Measurements from ENCODE around the gene TMIGD1. TPM values are rescaled to one million over a fixed set of nuclear protein-coding genes. Genes with fewer than 3 reads are reported as not detected.

TMIGD1 gene
- total and polyA plus RNA-seq, 2 of the 13 experiments (the other 11 are each of a cell fraction or from before 2014, with no cell fraction given): not detected

DNA sequence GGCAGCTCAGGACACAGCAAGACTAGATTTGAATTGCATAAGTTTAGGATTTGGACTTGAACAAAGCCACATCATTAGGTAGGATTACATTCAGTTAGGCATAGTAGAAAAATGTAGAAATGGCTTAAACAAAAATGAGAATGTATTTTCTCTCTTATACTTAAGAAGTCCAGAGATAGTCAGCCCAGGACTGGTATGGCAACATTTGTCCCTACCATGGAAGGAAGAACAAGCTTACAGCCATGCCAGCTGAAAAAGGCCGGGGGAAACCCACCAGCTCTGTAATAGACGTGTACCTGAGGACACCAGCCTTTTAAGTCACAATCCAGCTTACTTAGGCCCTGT lies 11.2 kb upstream of the TMIGD1 start (continued):
- TF ChIP-seq ZKSCAN8 (CRISPR knock-in tag; IDR thresholded peaks at IDR 0.05; ENCODE audit: borderline replicate concordance): no peak
- TF ChIP-seq ZNF430 (CRISPR knock-in tag; IDR thresholded peaks at IDR 0.05): no peak
- no peak for TF ChIP-seq ZNF766 (CRISPR knock-in tag; IDR thresholded peaks at IDR 0.05; ENCODE audit: borderline replicate concordance)
- TF ChIP-seq, protein P1, sequence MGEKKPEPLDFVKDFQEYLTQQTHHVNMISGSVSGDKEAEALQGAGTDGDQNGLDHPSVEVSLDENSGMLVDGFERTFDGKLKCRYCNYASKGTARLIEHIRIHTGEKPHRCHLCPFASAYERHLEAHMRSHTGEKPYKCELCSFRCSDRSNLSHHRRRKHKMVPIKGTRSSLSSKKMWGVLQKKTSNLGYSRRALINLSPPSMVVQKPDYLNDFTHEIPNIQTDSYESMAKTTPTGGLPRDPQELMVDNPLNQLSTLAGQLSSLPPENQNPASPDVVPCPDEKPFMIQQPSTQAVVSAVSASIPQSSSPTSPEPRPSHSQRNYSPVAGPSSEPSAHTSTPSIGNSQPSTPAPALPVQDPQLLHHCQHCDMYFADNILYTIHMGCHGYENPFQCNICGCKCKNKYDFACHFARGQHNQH (CRISPR knock-in tag; IDR thresholded peaks at IDR 0.05): 0 out of 2 replicates have a peak, but pooled peaks have one; percentile 15
- TF ChIP-seq, protein P2, sequence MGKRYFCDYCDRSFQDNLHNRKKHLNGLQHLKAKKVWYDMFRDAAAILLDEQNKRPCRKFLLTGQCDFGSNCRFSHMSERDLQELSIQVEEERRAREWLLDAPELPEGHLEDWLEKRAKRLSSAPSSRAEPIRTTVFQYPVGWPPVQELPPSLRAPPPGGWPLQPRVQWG (CRISPR knock-in tag; IDR thresholded peaks at IDR 0.05; ENCODE audit: borderline replicate concordance, low read depth): no peak
- TF ChIP-seq, protein P3, sequence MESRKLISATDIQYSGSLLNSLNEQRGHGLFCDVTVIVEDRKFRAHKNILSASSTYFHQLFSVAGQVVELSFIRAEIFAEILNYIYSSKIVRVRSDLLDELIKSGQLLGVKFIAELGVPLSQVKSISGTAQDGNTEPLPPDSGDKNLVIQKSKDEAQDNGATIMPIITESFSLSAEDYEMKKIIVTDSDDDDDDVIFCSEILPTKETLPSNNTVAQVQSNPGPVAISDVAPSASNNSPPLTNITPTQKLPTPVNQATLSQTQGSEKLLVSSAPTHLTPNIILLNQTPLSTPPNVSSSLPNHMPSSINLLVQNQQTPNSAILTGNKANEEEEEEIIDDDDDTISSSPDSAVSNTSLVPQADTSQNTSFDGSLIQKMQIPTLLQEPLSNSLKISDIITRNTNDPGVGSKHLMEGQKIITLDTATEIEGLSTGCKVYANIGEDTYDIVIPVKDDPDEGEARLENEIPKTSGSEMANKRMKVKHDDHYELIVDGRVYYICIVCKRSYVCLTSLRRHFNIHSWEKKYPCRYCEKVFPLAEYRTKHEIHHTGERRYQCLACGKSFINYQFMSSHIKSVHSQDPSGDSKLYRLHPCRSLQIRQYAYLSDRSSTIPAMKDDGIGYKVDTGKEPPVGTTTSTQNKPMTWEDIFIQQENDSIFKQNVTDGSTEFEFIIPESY (CRISPR knock-in tag; IDR thresholded peaks at IDR 0.05): no peak
- TF ChIP-seq RAD51 (IDR thresholded peaks at IDR 0.05; ENCODE audit: borderline replicate concordance): no peak
- no peak for TF ChIP-seq NFYC (CRISPR knock-in tag; IDR thresholded peaks at IDR 0.05)
- TF ChIP-seq FOXJ3 (CRISPR knock-in tag; IDR thresholded peaks at IDR 0.05; ENCODE audit: borderline replicate concordance): no peak
- TF ChIP-seq BRCA1 (CRISPR knock-in tag; IDR thresholded peaks at IDR 0.05): no peak
- TF ChIP-seq RFXANK (CRISPR knock-in tag; IDR thresholded peaks at IDR 0.05): no peak
- no peak for TF ChIP-seq DNMT1 (CRISPR knock-in tag; IDR thresholded peaks at IDR 0.05)
- no peak for TF ChIP-seq GABPA (IDR thresholded peaks at IDR 0.05; ENCODE audit: low read depth, low read length)
- no peak for TF ChIP-seq GABPA (CRISPR knock-in tag; IDR thresholded peaks at IDR 0.05; ENCODE audit: low read depth)
- no peak for TF ChIP-seq TEAD3 (CRISPR knock-in tag; optimal IDR thresholded peaks at IDR 0.05; ENCODE audit: borderline replicate concordance)
- TF ChIP-seq HOXA9 (CRISPR knock-in tag; IDR thresholded peaks at IDR 0.05; ENCODE audit: borderline replicate concordance): no peak
- TF ChIP-seq SOX5 (CRISPR knock-in tag; IDR thresholded peaks at IDR 0.05; ENCODE audit: borderline replicate concordance): no peak
- TF ChIP-seq ZKSCAN1 (IDR thresholded peaks at IDR 0.05; ENCODE audit: low read length): no peak; the same call in 1 of the 2 replicates
- no peak for TF ChIP-seq GATA4 (IDR thresholded peaks at IDR 0.05; ENCODE audit: borderline replicate concordance, low read depth)
- TF ChIP-seq ADNP (CRISPR knock-in tag; IDR thresholded peaks at IDR 0.05): no peak
- TF ChIP-seq, protein P4, sequence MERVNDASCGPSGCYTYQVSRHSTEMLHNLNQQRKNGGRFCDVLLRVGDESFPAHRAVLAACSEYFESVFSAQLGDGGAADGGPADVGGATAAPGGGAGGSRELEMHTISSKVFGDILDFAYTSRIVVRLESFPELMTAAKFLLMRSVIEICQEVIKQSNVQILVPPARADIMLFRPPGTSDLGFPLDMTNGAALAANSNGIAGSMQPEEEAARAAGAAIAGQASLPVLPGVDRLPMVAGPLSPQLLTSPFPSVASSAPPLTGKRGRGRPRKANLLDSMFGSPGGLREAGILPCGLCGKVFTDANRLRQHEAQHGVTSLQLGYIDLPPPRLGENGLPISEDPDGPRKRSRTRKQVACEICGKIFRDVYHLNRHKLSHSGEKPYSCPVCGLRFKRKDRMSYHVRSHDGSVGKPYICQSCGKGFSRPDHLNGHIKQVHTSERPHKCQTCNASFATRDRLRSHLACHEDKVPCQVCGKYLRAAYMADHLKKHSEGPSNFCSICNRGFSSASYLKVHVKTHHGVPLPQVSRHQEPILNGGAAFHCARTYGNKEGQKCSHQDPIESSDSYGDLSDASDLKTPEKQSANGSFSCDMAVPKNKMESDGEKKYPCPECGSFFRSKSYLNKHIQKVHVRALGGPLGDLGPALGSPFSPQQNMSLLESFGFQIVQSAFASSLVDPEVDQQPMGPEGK (CRISPR knock-in tag; IDR thresholded peaks at IDR 0.05): no peak
- TF ChIP-seq ZNF180 (CRISPR knock-in tag; IDR thresholded peaks at IDR 0.05; ENCODE audit: borderline replicate concordance, low read depth): no peak
- no peak for TF ChIP-seq RFX3 (CRISPR knock-in tag; IDR thresholded peaks at IDR 0.05)
- TF ChIP-seq, protein P5, sequence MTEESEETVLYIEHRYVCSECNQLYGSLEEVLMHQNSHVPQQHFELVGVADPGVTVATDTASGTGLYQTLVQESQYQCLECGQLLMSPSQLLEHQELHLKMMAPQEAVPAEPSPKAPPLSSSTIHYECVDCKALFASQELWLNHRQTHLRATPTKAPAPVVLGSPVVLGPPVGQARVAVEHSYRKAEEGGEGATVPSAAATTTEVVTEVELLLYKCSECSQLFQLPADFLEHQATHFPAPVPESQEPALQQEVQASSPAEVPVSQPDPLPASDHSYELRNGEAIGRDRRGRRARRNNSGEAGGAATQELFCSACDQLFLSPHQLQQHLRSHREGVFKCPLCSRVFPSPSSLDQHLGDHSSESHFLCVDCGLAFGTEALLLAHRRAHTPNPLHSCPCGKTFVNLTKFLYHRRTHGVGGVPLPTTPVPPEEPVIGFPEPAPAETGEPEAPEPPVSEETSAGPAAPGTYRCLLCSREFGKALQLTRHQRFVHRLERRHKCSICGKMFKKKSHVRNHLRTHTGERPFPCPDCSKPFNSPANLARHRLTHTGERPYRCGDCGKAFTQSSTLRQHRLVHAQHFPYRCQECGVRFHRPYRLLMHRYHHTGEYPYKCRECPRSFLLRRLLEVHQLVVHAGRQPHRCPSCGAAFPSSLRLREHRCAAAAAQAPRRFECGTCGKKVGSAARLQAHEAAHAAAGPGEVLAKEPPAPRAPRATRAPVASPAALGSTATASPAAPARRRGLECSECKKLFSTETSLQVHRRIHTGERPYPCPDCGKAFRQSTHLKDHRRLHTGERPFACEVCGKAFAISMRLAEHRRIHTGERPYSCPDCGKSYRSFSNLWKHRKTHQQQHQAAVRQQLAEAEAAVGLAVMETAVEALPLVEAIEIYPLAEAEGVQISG (CRISPR knock-in tag; IDR thresholded peaks at IDR 0.05): no peak
- no peak for TF ChIP-seq ZNF160 (CRISPR knock-in tag; IDR thresholded peaks at IDR 0.05)
- no peak for TF ChIP-seq ZFX (CRISPR knock-in tag; IDR thresholded peaks at IDR 0.05; ENCODE audit: low read depth)
